Activated T-helper 1 cell treated with anti-CD3 and anti-CD28 coated beads, Interleukin-12 subunit alpha, Interleukin-12 subunit beta, Interleukin-2, Interleukin-4 antibody, amounts not matched to agents 30 ng/mL and 10 ng/mL and 1 ng/mL, durations not matched to agents 14 hours and 24 hours and 36 hours (primary cell): Measurements from ENCODE around the gene LENG8. TPM values are rescaled to one million over a fixed set of nuclear protein-coding genes. Genes with fewer than 3 reads are reported as not detected.
"Not testable (repeated sequence)": the region's sequence is repeated elsewhere in the genome, so short reads cannot be mapped to it uniquely, and the experiment has no call there.

ENCODE experiments used
- DNase-seq: peaks from one replicate; pipeline ENCODE4 v3.0.0; 2021; ENCODE audit warnings: low spot score
- H3K27ac Mint-ChIP-seq: one replicate; pipeline ENCODE4 v1.8.0; 2021; ENCODE audit warnings: mild to moderate bottlenecking, mixed read lengths
- H3K27me3 Mint-ChIP-seq: one replicate; pipeline ENCODE4 v1.8.0; 2022; ENCODE audit warnings: mild to moderate bottlenecking, moderate library complexity, mixed read lengths; ENCODE audit not compliant: insufficient read depth
- H3K36me3 Mint-ChIP-seq: one replicate; pipeline ENCODE4 v1.8.0; 2021; ENCODE audit warnings: low read depth, mixed read lengths
- H3K4me1 Mint-ChIP-seq: one replicate; pipeline ENCODE4 v1.8.0; 2021; ENCODE audit warnings: low read depth, mixed read lengths
- H3K4me3 Mint-ChIP-seq: one replicate; pipeline ENCODE4 v1.8.0; 2021; ENCODE audit warnings: mild to moderate bottlenecking, moderate library complexity, mixed read lengths
- H3K9me3 Mint-ChIP-seq: one replicate; pipeline ENCODE4 v1.8.0; 2021; ENCODE audit warnings: mixed read lengths
- intact Hi-C: fragments of 100-400 bp; cut with micrococcal nuclease; formaldehyde crosslinking; loops from one replicate; pipeline ENCODE4 v1.15.1; 2024
- total RNA-seq: library from RNA; stranded (reverse); gene quantifications from 2 replicates; pipeline ENCODE4 v1.2.3, GENCODE V29; 2022

The LENG8 gene
- total RNA-seq, 1 donor from 2014 or later, result 192 TPM

GRCh38 chr19:54435551-54436016 lies 13.4 kb upstream of the LENG8 start:
- Mint-ChIP-seq H3K27me3 (peaks cover 5% of the 10 kb centered on the region), H3K9me3 (no peaks in the 10 kb centered on the region), H3K36me3 (peaks cover 7% of the 10 kb centered on the region), H3K4me3 (no peak overlapping the region), H3K4me1 (peaks cover 12% of the 10 kb centered on the region), H3K27ac (no peak overlapping the region)
- intact Hi-C loops, result no loop called here
- DNase-seq, result no peak

DNA sequence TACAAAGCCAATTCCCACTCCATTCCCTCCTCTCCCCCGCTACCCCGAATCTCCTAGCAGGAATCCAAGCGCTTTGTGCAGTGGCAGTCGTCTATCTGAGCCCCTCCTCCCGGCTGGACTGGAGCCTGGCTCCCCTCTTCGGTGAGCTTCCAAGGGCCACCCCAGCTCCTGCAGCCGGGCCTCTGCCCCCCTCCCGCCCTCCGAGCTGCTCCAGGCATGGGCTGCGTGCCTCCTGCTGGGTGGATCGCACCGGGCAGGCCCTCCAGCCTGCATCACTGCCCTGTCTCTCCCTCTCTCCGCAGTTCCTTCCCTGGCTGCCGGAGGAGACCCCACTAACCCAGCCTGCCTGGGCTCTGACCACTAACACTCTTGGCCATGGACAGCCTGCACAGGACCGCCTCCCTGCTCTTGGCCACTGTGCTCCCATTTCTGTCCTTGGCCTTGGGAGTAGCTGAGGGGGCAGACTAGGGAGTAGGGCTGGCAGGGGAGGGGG lies 12.9 kb upstream of the LENG8 start:
- peaks cover 10% of the 10 kb centered on the region for H3K4me1 Mint-ChIP-seq
- H3K27me3 Mint-ChIP-seq, result peaks cover 4% of the 10 kb centered on the region
- no peaks in the 10 kb centered on the region for H3K9me3 Mint-ChIP-seq
- intact Hi-C loops, result no loop called here
- peaks cover 8% of the 10 kb centered on the region for H3K36me3 Mint-ChIP-seq
- H3K27ac Mint-ChIP-seq, result no peak overlapping the region
- no peak for DNase-seq
- no peak overlapping the region for H3K4me3 Mint-ChIP-seq

DNA sequence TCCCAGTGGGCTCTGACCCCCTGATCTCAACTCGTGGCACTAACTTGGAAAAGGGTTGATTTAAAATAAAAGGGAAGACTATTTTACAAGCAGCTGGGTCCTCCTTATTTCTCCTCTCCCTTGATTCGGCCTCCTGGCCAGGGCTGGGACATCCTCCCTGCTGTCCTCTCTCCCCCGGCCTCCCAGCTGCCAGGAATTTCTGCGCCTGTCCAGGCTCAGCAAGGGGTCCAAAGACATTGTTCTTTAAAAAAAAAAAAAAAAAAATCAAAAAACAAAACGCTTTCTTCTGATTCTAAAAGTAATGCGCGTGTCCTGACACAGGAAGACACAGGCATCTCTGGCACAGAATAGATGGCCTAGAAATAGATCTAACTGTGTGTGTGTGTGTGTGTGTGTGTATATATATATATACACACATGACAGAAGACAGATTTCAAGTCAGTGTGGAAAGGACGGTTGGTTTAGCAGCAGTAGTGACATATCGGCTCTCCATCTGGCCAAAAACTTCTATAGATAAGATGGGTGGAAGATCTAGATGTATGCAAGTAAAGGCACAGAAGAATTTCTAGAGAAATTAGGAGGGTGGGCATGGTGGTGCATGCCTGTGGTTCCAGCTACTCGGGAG lies 12.3 kb upstream of the LENG8 start:
- peaks cover 8% of the 10 kb centered on the region for H3K36me3 Mint-ChIP-seq
- intact Hi-C loops, result no loop called here
- no peak overlapping the region for H3K4me3 Mint-ChIP-seq

GRCh38 chr19:54439174-54439851 lies 9.7 kb upstream of the LENG8 start:
- DNase-seq, result no peak
- Mint-ChIP-seq H3K4me1 (peaks cover 7% of the 10 kb centered on the region), H3K9me3 (no peaks in the 10 kb centered on the region), H3K27me3 (no peaks in the 10 kb centered on the region), H3K27ac (no peak overlapping the region), H3K4me3 (no peak overlapping the region), H3K36me3 (peaks cover 16% of the 10 kb centered on the region)
- intact Hi-C loops, result no loop called here

More for the DNA sequence above, 12.3 kb upstream of the LENG8 start:
- Mint-ChIP-seq H3K27ac (no peak overlapping the region), H3K27me3 (no peaks in the 10 kb centered on the region), H3K9me3 (no peaks in the 10 kb centered on the region), H3K4me1 (peaks cover 7% of the 10 kb centered on the region)
- DNase-seq, result no peak

DNA sequence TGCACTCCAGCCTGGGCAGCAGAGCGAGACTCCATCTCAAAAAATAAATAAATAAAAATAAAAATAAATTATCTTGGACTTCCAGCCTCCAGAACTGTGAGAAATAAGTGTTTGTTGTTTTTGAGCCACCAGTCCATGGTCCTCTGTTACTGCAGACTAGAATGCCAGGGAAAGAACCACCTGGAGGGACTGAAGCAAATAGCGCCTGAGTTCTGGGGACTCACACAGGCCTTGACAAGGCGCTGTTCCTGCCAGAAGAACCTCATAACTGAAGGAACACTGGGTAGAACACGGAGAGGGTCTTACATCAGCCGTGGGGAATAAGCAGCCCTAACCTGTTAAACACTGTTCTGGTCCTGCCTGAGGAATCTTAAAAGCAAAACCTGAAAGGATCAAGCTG lies 8.4 kb upstream of the LENG8 start:
- Mint-ChIP-seq H3K27me3 (no peaks in the 10 kb centered on the region), H3K4me3 (no peak overlapping the region), H3K9me3 (no peaks in the 10 kb centered on the region), H3K27ac (no peak overlapping the region), H3K4me1 (no peaks in the 10 kb centered on the region), H3K36me3 (peaks cover 12% of the 10 kb centered on the region)
- no peak for DNase-seq
- intact Hi-C loops, result no loop called here

GRCh38 chr19:54444737-54445136 lies 4.3 kb upstream of the LENG8 start:
- Mint-ChIP-seq H3K9me3 (no peaks in the 10 kb centered on the region), H3K4me3 (no peak overlapping the region), H3K27ac (no peak overlapping the region), H3K4me1 (peaks cover 7% of the 10 kb centered on the region), H3K36me3 (peaks cover 21% of the 10 kb centered on the region), H3K27me3 (no peaks in the 10 kb centered on the region)
- intact Hi-C loops, result loop anchor here (5.0 kb wide), 1 partner anchor 577 kb away; the partner anchor contains the start of gene MYADM
- DNase-seq, result no peak

DNA sequence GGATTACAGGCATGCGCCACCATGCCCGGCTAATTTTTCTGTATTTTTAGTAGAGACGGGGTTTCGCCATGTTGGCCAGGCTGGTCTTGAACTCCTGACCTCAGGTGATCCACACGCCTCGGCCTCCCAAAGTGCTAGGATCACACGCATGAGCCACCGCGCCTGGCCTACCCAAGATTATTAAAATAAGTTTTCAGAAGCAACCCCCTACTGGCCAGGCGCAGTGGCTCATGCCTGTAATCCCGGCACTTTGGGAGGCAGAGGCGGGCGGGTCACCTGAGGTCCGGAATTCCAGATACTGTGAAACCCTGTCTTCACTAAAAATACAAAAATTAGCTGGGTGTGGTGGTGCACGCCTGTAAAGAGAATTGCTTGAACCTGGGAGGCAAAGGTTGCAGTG lies 2.6 kb upstream of the LENG8 start:
- DNase-seq, H3K27ac Mint-ChIP-seq, H3K9me3 Mint-ChIP-seq, H3K4me3 Mint-ChIP-seq, H3K27me3 Mint-ChIP-seq: not testable (repeated sequence)
- intact Hi-C loops, result loop anchor here (5.0 kb wide), 1 partner anchor 579 kb away; the partner anchor contains the start of gene MYADM
- Mint-ChIP-seq H3K36me3 (peaks cover 34% of the 10 kb centered on the region), H3K4me1 (peaks cover 21% of the 10 kb centered on the region)

GRCh38 chr19:54448040-54448773 lies 792 bp upstream of the LENG8 start:
- Mint-ChIP-seq H3K9me3 (no peaks in the 10 kb centered on the region), H3K36me3 (peaks cover 39% of the 10 kb centered on the region), H3K27me3 (no peaks in the 10 kb centered on the region), H3K4me3 (peak overlapping the region; percentile 99), H3K4me1 (peaks cover 32% of the 10 kb centered on the region), H3K27ac (peak overlapping the region; percentile 98)
- no peak for DNase-seq
- intact Hi-C loops, result loop anchor here (1.0 to 5.0 kb wide), 5 partner anchors 17 to 891 kb away; partner anchors contain the start of genes KMT5C, MYADM and RPS9

DNA sequence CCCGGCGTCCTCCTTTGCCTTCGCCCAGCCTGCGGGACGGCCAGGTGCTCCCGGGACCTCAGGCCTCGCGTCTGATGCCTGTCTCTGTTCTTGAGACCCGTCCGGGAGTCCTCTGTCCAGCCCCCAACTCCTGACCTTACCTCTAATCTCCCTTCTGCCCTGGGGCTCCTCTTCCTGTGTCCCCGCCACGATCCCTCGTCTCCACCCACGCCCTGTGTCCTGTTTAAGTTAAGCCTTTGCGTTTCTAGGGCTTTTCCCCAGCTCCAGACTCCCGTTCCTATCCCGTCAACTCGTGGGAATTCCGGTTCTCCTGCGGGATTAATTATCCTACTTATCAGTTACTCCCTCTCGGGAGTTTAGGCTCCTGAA lies 686 bp downstream of the LENG8 start:
- Mint-ChIP-seq H3K4me3 (peak overlapping the region; percentile 99), H3K36me3 (peaks cover 47% of the 10 kb centered on the region)
- intact Hi-C loops, result loop anchor here (1.0 to 5.0 kb wide), 10 partner anchors 14 to 959 kb away; partner anchors contain the start of genes CNOT3, KMT5C, LENG9 and MYADM

DNA sequence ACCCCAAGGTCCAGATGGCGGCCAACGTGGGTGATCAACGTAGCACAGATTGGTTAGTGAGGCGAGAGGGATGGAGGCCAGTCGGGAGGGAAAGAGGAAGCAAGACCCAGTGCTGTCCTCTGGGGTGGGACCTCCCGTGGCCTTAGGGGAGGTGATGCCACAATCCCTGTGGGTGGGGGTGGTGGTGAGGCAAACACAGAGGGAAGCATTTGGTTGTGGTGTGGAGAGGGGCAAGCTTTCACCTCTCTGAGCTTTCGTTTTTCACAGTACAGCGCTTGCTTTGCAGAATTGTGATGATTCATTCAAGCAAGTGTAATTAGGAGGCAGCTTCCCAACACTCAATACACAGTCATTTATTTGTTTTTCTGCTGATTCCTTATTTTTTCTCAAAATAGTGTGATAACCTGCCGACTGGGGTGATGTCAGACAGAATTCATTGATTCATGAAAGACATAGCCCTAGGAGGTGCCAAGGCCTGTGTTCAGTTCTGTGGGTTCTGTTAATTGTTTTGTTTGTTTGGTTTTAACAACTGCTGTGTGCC lies 2.4 kb downstream of the LENG8 start:
- Mint-ChIP-seq H3K9me3 (no peaks in the 10 kb centered on the region), H3K4me1 (peaks cover 36% of the 10 kb centered on the region), H3K27me3 (no peaks in the 10 kb centered on the region), H3K36me3 (peaks cover 52% of the 10 kb centered on the region), H3K27ac (peak overlapping the region; percentile 97), H3K4me3 (peak overlapping the region; percentile 99)
- intact Hi-C loops, result no loop called here
- no peak for DNase-seq

More for the DNA sequence above, 686 bp downstream of the LENG8 start:
- Mint-ChIP-seq H3K9me3 (no peaks in the 10 kb centered on the region), H3K27ac (peak overlapping the region; percentile 97), H3K27me3 (no peaks in the 10 kb centered on the region), H3K4me1 (peaks cover 36% of the 10 kb centered on the region)
- DNase-seq, result no peak

DNA sequence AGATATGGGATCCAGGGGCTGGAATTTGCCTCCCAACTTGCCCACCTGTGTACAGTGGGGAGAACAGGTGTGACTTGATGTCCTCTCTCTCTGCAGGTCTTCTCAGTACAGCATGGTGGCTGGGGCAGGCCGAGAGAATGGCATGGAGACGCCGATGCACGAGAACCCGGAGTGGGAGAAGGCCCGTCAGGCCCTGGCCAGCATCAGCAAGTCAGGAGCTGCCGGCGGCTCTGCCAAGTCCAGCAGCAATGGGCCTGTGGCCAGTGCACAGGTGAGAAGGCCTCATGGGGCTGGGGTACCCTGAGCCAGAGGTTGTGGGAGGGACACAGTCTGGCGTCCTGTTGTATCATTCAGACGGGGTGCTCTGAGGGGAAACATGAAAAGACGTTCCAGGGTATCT lies 3.0 kb downstream of the LENG8 start:
- H3K36me3 Mint-ChIP-seq, result peaks cover 52% of the 10 kb centered on the region
- no peaks in the 10 kb centered on the region for H3K27me3 Mint-ChIP-seq
- DNase-seq, result no peak
- peaks cover 33% of the 10 kb centered on the region for H3K4me1 Mint-ChIP-seq
- no peaks in the 10 kb centered on the region for H3K9me3 Mint-ChIP-seq
- intact Hi-C loops, result no loop called here
- H3K27ac Mint-ChIP-seq, result no peak overlapping the region
- H3K4me3 Mint-ChIP-seq, result no peak overlapping the region

- Mint-ChIP-seq H3K9me3 (no peaks in the 10 kb centered on the region), H3K27ac (no peak overlapping the region), H3K4me1 (peaks cover 29% of the 10 kb centered on the region), H3K36me3 (peaks cover 53% of the 10 kb centered on the region), H3K27me3 (no peaks in the 10 kb centered on the region), H3K4me3 (no peak overlapping the region)
- DNase-seq, result no peak
- intact Hi-C loops, result no loop called here
Measured at GRCh38 chr19:54452626-54453025, 3.6 kb downstream of the LENG8 start.
